Mammary epithelial cell (primary cell): Measurements from ENCODE around the gene TMEM138.

Experiments used
- CTCF ChIP-seq, 2 donors: IDR thresholded peaks in 1 of 2; conservative IDR thresholded peaks in 1 of 2; 2 replicates each; pipeline ENCODE4 v1.5.1; 2011 to 2012; ENCODE audit warnings: inconsistent platforms in 2 of 2, low read length in 2 of 2, mild to moderate bottlenecking in 2 of 2, control low read depth in 1 of 2, low read depth in 1 of 2; ENCODE audit not compliant: insufficient read depth in 1 of 2; ENCODE audit errors: extremely low read depth in 1 of 2
- EZH2 ChIP-seq: IDR thresholded peaks from 2 replicates; pipeline ENCODE4 v1.6.1; 2012; ENCODE audit warnings: low read length, inconsistent platforms, borderline replicate concordance

- TF ChIP-seq CTCF (conservative IDR thresholded peaks at IDR 0.05 in 1 of 2, IDR thresholded peaks at IDR 0.05 in 1 of 2; ENCODE audit: extremely low read depth in 1 of 2, insufficient read depth in 1 of 2, low read depth in 1 of 2, low read length in 2 of 2), result no peak
- no peak for TF ChIP-seq EZH2
Measured at GRCh38 chr11:61404103-61404502, 41.9 kb downstream of the TMEM138 start.
